HG03039 (cell line): Measurements from ENCODE around the gene GLB1L.
A peak's percentile ranks its signal among the peaks of the same experiment; 100 is the strongest.

Source experiments
- ATAC-seq: cut with Tn5 transposase; IDR thresholded peaks from one replicate; pipeline ENCODE4 v1.9.1; 2021; ENCODE audit warnings: mild to moderate bottlenecking, moderate library complexity; ENCODE audit not compliant: unreplicated experiment

Gene GLB1L

GRCh38 chr2:219253753-219254589, 8.7 kb upstream of the GLB1L start, which contains the start of gene TUBA4A:
Gene TUBA4A, minus strand, starts transcription at chr2:219253918. Its CDS starts 60 bp downstream, at chr2:219253858.
- peak; percentile 58 for ATAC-seq

GRCh38 chr2:219252900-219253752, 7.9 kb upstream of the GLB1L start, which contains the start of gene TUBA4B:
Gene TUBA4B, plus strand, starts transcription at chr2:219253243. Its CDS starts 165 bp downstream, at chr2:219253408.
- ATAC-seq = no peak

- ATAC-seq = no peak
Measured at GRCh38 chr2:219252570-219252899, 7.3 kb upstream of the GLB1L start.

GRCh38 chr2:219252084-219252483, 6.8 kb upstream of the GLB1L start:
- no peak for ATAC-seq

GRCh38 chr2:219251656-219252055, 6.4 kb upstream of the GLB1L start:
- no peak for ATAC-seq

GRCh38 chr2:219250049-219250781, 5.0 kb upstream of the GLB1L start:
- ATAC-seq = no peak

- ATAC-seq = no peak
Measured at GRCh38 chr2:219249203-219249980, 4.1 kb upstream of the GLB1L start.

- ATAC-seq = no peak
Measured at GRCh38 chr2:219248845-219249202, 3.6 kb upstream of the GLB1L start.

- ATAC-seq = no peak
Measured at GRCh38 chr2:219247678-219248642, 2.7 kb upstream of the GLB1L start.

GRCh38 chr2:219246559-219246958, 1.3 kb upstream of the GLB1L start:
- no peak for ATAC-seq

GRCh38 chr2:219245899-219246230, 621 bp upstream of the GLB1L start:
- no peak for ATAC-seq

GRCh38 chr2:219244789-219245147, 476 bp downstream of the GLB1L start:
- no peak for ATAC-seq

- no peak for ATAC-seq
Measured at GRCh38 chr2:219243291-219243761, 1.9 kb downstream of the GLB1L start.

- ATAC-seq = no peak
Measured at GRCh38 chr2:219234331-219234730, 10.9 kb downstream of the GLB1L start.

- ATAC-seq = no peak
Measured at GRCh38 chr2:219230059-219230540, 15.1 kb downstream of the GLB1L start.

GRCh38 chr2:219229305-219230058, 15.8 kb downstream of the GLB1L start, which contains the start of the genes ANKZF1 and ATG9A:
Gene ANKZF1, plus strand, starts transcription at chr2:219229806. Its CDS starts 452 bp downstream, at chr2:219230258.
Gene ATG9A, minus strand, starts transcription at chr2:219229636. Its CDS starts 1,612 bp downstream, at chr2:219228024.
- ATAC-seq = peak; percentile 93

- peak; percentile 14 for ATAC-seq
Measured at GRCh38 chr2:219228911-219229304, 16.3 kb downstream of the GLB1L start.
